ENCODE measurements around the gene EFHC1. TPM values are rescaled to one million over a fixed set of nuclear protein-coding genes. Genes with fewer than 3 reads are reported as not detected.

EFHC1 gene
- polyA plus RNA-seq, 1 donor from 2014 or later: 173 TPM

DNA sequence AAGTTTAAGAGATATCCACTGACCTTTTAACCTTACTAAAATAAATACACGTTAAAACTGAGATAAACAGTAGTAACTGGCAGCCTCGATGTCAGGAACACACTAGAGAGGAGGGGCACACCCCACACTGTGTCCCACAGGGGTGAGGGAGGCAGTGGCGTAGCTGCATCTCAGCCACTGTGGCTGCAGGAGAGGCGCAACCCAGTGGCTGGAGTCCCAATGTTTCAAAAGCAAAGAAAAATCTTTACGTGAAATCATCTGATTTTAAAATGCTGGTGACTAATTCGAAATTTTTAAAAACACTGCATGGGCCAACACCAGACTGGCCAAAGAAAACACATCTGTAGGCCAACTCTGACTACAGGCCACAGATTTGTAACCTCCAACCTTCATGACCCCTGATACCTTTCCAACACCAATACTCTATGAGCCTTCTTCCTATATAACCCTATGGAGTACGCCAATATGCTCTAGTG is 102.0 kb downstream of the EFHC1 start:
- no peaks in the 10 kb centered on the region for H3K9me2 ChIP-seq (ENCODE audit: insufficient read depth, low read length)
- no peak overlapping the region for H3K4me2 ChIP-seq (ENCODE audit: low read length)
- no peaks in the 10 kb centered on the region for H3K27me3 ChIP-seq (ENCODE audit: insufficient read depth, low read depth, low read length)
- no peaks in the 10 kb centered on the region for H3K79me2 ChIP-seq (replicated peaks; ENCODE audit: insufficient read depth, low read length)
- no peaks in the 10 kb centered on the region for H3K36me3 ChIP-seq (ENCODE audit: insufficient read depth, low read length)
- no peak overlapping the region for H2AFZ ChIP-seq (ENCODE audit: low read depth, low read length)
- no peaks in the 10 kb centered on the region for H3F3A ChIP-seq (ENCODE audit: insufficient read depth, low read length, poor library complexity, severe bottlenecking)
- H3K9ac ChIP-seq (ENCODE audit: low read length): no peak overlapping the region
- H3K9me3 ChIP-seq (ENCODE audit: low read length): no peaks in the 10 kb centered on the region
- TF ChIP-seq MXI1 (conservative IDR thresholded peaks at IDR 0.05; ENCODE audit: poor library complexity, severe bottlenecking) (no peak), TAF1 (IDR thresholded peaks at IDR 0.05; ENCODE audit: low read depth) (no peak), EP300 (conservative IDR thresholded peaks at IDR 0.05; ENCODE audit: poor library complexity, severe bottlenecking) (no peak), SMC3 (conservative IDR thresholded peaks at IDR 0.05; ENCODE audit: poor library complexity) (no peak), CTCF (IDR thresholded peaks at IDR 0.05; ENCODE audit: poor library complexity, severe bottlenecking) (no peak), EZH2 (IDR thresholded peaks at IDR 0.05; ENCODE audit: borderline replicate concordance, insufficient read depth, low read length, poor library complexity, severe bottlenecking) (no peak), POLR2AphosphoS5 (IDR thresholded peaks at IDR 0.05) (no peak), RAD21 (conservative IDR thresholded peaks at IDR 0.05) (no peak)
- TF ChIP-seq, protein P1, sequence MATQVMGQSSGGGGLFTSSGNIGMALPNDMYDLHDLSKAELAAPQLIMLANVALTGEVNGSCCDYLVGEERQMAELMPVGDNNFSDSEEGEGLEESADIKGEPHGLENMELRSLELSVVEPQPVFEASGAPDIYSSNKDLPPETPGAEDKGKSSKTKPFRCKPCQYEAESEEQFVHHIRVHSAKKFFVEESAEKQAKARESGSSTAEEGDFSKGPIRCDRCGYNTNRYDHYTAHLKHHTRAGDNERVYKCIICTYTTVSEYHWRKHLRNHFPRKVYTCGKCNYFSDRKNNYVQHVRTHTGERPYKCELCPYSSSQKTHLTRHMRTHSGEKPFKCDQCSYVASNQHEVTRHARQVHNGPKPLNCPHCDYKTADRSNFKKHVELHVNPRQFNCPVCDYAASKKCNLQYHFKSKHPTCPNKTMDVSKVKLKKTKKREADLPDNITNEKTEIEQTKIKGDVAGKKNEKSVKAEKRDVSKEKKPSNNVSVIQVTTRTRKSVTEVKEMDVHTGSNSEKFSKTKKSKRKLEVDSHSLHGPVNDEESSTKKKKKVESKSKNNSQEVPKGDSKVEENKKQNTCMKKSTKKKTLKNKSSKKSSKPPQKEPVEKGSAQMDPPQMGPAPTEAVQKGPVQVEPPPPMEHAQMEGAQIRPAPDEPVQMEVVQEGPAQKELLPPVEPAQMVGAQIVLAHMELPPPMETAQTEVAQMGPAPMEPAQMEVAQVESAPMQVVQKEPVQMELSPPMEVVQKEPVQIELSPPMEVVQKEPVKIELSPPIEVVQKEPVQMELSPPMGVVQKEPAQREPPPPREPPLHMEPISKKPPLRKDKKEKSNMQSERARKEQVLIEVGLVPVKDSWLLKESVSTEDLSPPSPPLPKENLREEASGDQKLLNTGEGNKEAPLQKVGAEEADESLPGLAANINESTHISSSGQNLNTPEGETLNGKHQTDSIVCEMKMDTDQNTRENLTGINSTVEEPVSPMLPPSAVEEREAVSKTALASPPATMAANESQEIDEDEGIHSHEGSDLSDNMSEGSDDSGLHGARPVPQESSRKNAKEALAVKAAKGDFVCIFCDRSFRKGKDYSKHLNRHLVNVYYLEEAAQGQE (IDR thresholded peaks at IDR 0.05; ENCODE audit: borderline replicate concordance): no peak
- H3K4me3 ChIP-seq (ENCODE audit: low read length): no peak overlapping the region
- H3K27ac ChIP-seq (ENCODE audit: low read length): no peak overlapping the region
- no peaks in the 10 kb centered on the region for H4K20me1 ChIP-seq (ENCODE audit: insufficient read depth)

GRCh38 chr6:52522655-52523054 is 102.5 kb downstream of the EFHC1 start:
- no peak overlapping the region for H3K4me2 ChIP-seq (ENCODE audit: low read length)
- no peaks in the 10 kb centered on the region for H3K9me3 ChIP-seq (ENCODE audit: low read length)
- no peaks in the 10 kb centered on the region for H4K20me1 ChIP-seq (ENCODE audit: insufficient read depth)
- no peak for TF ChIP-seq SMC3 (conservative IDR thresholded peaks at IDR 0.05; ENCODE audit: poor library complexity)
- no peak for TF ChIP-seq TAF1 (IDR thresholded peaks at IDR 0.05; ENCODE audit: low read depth)
- TF ChIP-seq EP300 (conservative IDR thresholded peaks at IDR 0.05; ENCODE audit: poor library complexity, severe bottlenecking): no peak
- TF ChIP-seq MXI1 (conservative IDR thresholded peaks at IDR 0.05; ENCODE audit: poor library complexity, severe bottlenecking): no peak
- no peak for TF ChIP-seq POLR2AphosphoS5 (IDR thresholded peaks at IDR 0.05)
- TF ChIP-seq CTCF (IDR thresholded peaks at IDR 0.05; ENCODE audit: poor library complexity, severe bottlenecking): no peak
- TF ChIP-seq, protein P1 (IDR thresholded peaks at IDR 0.05; ENCODE audit: borderline replicate concordance): no peak
- no peak for TF ChIP-seq RAD21 (conservative IDR thresholded peaks at IDR 0.05)
- TF ChIP-seq EZH2 (IDR thresholded peaks at IDR 0.05; ENCODE audit: borderline replicate concordance, insufficient read depth, low read length, poor library complexity, severe bottlenecking): no peak
- no peak overlapping the region for H3K9ac ChIP-seq (ENCODE audit: low read length)
- no peaks in the 10 kb centered on the region for H3F3A ChIP-seq (ENCODE audit: insufficient read depth, low read length, poor library complexity, severe bottlenecking)
- no peaks in the 10 kb centered on the region for H3K27me3 ChIP-seq (ENCODE audit: insufficient read depth, low read depth, low read length)
- H3K27ac ChIP-seq (ENCODE audit: low read length): no peak overlapping the region
- H3K4me3 ChIP-seq (ENCODE audit: low read length): no peak overlapping the region
- H3K79me2 ChIP-seq (replicated peaks; ENCODE audit: insufficient read depth, low read length): no peaks in the 10 kb centered on the region
- no peaks in the 10 kb centered on the region for H3K36me3 ChIP-seq (ENCODE audit: insufficient read depth, low read length)
- H3K9me2 ChIP-seq (ENCODE audit: insufficient read depth, low read length): no peaks in the 10 kb centered on the region
- no peak overlapping the region for H2AFZ ChIP-seq (ENCODE audit: low read depth, low read length)

Data from neural cell (in vitro differentiated cells).